GM18870 (cell line): ENCODE measurements around the gene TM6SF1.
"Not testable (repeated sequence)": the region's sequence is repeated elsewhere in the genome, so short reads cannot be mapped to it uniquely, and the experiment has no call there.

Experiments
- ATAC-seq: cut with Tn5 transposase; IDR thresholded peaks from one replicate; pipeline ENCODE4 v1.9.1; 2021; ENCODE audit warnings: moderate library complexity; ENCODE audit not compliant: unreplicated experiment

TM6SF1 gene

DNA sequence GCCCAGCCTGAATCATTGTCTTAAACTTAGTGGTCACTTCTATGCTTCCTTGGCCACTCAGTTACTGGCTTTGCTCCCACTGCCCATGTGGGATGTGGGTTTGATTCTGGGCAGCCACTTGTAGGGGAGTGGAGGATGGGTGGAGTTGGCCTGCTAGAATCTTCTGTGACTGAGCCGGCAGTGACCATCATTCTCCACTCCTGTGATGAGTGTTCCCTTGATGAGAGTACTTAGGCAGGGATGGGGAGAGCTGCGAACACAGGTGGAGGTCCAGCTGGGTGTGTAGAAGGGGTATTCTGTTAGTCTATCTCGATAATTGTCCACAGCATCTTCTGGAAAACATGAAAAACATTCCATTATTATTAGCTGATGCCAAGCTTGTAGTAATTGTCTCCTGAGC is 8.0 kb downstream of the TM6SF1 start:
- no peak for ATAC-seq

GRCh38 chr15:83115831-83116565 is 8.6 kb downstream of the TM6SF1 start:
- no peak for ATAC-seq

GRCh38 chr15:83118291-83118827 is 10.9 kb downstream of the TM6SF1 start:
- ATAC-seq: no peak

GRCh38 chr15:83118968-83119367 is 11.5 kb downstream of the TM6SF1 start:
- no peak for ATAC-seq

DNA sequence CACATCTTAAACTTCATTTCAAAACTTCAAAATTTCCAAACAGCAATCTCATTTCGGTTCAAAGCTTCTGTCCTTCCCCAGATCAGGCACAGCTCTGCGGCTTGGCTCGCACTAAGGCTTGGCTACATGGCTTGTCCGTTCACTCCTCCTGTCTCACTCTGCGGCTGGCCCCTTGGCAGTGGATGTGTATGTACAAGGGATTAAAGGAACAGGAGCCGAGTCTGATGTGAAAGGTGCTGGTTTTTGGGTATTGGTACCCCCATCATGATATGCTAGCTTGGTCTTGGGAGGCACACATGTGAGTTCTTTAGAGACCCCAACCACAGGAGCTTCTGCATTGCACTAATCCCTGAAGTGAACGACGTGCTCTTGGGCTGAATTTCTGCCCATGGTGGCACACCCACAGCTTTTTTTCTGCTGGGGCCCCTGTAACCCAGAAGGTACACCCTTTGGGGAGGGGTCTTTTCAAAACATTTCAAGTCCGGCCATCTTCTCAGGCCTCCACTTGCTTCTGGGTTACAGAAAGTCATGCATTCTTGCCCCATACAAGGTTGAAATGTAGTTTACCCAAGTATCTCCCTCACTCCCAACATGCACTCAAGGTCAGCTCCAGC is 12.6 kb downstream of the TM6SF1 start:
- no peak for ATAC-seq

DNA sequence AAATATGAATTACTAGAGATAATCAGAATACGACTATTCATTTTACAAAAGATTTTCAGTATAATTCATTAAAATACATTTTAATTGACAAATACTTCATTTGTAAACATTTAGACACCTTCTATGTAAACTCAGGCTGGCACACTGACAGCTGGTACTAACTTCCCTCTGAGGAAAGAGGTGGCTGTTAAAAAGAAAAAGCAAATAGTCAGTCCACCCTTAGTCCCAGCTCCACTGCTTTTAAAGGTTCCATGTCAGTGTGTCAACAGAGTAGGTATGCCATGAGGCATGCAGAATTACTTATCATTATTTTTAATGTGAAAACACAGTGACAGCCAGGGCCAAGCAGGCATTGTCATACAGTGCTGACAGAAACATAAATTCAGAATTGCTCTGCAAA is 16.1 kb downstream of the TM6SF1 start:
- ATAC-seq: no peak

- ATAC-seq: no peak
Observed at GRCh38 chr15:83127547-83128150, 20.2 kb downstream of the TM6SF1 start.

GRCh38 chr15:83129791-83130190 is 22.3 kb downstream of the TM6SF1 start:
- no peak for ATAC-seq

- ATAC-seq: no peak
Observed at GRCh38 chr15:83132861-83133523, 25.5 kb downstream of the TM6SF1 start.

DNA sequence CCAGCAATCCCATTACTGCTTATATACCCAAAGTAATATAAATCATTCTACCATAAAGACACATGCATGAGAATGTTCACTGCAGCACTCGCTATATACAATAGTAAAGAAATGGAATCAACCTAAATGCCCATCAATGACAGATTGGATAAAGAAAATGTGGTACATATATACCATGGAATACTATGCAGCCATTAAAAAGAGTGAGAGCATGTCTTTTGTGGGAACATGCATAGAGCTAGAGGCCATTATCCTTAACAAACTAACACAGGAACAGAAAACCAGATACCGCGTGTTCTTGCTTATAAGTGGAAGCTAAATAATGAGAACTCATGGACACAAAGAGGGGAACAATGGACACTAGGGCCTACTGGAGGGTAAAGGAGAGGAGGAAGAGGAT is 34.7 kb downstream of the TM6SF1 start:
- not testable (repeated sequence) for ATAC-seq

GRCh38 chr15:83144771-83145170 is 37.3 kb downstream of the TM6SF1 start:
- no peak for ATAC-seq

DNA sequence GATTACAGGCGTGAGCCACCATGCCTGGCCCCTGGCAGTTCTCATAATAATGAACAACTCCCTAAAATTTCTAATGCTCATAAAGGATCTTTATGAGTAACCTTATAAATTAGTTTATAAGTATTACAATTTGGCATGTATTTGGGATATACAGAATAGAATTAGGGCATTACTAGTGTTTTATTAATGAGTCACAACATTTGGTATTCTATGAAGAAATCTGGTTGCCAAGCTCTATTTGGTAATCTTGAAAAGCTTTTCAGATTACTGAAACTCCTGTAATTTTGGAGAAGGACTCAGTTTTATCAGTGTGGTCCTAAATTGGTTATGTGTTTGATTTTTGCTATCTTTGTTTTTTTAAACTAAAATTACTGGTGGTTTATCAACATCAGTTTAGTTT is 45.8 kb downstream of the TM6SF1 start:
- ATAC-seq: no peak

DNA sequence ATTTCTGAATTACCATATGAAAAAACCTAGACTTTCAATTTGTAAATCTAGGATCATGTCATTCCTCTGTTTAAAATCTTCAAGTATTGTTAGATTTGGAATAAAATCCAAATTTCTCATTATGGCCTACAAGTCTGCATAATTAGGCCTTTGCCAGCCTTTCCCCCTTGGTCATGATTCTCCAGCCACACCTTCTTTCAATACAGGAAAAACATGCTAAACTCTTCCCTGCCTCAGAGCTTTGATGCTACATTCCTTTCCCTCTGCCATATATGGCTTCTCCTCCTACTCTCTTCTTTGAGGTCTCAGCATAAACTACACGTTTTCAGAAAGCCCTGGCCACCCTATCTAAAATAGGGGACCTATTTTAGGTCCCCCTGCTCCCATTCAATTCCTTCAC is 48.5 kb downstream of the TM6SF1 start:
- no peak for ATAC-seq

DNA sequence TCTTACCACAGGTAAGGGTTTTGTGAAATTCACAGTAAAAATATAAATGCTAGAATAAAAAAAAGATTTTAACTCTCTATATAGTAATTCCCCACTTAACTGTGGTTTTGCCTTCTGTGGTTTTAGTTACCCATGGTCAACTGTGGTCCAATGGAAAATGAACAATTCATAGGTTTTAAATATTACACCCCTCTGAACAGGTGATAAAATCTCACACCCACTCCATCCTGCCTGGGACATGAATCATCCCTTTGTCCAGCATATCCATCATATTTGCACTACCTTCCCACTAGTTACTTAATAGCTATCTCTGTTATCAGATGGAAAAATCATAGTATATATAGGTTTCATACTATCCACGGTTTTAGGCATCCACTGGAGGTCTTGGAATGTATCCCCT is 50.9 kb downstream of the TM6SF1 start:
- no peak for ATAC-seq

DNA sequence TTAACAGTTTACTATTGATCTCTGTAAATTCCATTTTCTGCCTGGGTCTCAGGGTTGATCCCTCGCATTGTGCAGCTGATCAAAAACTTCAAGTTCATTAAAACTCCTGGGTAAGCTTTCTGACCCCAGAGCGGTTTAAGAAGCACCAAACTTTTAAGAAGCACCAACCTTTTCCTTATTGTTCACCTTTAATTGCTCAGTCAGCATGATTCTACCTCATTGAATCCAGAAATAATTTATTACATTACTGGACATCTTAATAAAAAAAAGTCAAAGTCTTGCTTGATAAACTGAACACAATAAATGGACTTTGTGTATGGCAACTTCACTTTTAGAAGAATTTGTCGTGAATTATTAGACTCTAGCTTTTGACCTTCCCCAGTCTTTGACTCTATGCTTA is 53.3 kb downstream of the TM6SF1 start:
- ATAC-seq: no peak

DNA sequence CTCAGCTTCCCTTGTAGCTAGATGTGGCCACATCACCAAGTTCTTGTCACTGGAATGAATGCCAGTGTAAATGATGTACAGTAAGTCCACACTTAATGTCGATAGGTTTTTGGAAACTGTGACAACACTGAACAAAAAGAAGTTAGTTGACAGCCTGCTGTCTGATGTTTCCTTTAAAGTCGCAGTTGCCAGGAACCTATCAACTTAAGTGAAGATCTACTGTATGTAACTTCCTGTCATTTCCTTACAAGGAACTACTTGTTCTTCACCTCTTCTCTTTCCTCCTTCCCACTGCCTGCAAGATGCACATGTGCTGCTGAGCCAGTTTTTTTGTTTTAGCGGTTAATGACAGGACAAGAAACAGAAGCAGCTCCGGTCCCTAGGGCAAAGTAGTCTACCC is 55.6 kb downstream of the TM6SF1 start:
- ATAC-seq: no peak

DNA sequence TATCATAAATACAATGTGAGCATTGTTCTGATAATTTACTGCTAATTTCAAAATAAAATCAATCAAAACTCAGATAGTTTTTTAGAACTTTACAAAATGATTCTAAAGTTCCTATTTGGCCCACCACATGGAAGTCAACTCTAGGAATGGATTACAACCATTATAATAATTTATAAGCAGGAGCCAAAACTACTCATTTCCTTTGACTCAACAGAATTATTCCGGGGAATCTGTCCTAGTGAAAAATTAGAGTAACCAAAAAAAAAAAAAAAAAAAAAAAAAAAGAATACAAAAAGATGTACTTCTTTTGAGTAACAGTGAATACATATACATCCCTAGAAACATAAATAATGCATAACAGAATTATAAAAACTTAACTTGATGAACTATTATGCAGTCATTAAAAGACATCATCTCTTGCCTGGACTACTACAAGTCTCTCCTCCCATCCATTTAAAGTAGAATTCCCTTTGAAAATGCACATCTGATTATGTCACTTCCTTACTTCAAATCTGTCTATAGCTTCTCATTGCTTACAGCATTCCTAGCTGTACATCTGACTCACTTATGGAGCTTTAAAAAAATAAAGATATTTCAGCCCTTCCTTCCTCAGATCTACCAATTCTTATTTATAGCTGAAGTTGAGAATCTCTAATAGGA is 56.8 kb downstream of the TM6SF1 start:
- no peak for ATAC-seq

DNA sequence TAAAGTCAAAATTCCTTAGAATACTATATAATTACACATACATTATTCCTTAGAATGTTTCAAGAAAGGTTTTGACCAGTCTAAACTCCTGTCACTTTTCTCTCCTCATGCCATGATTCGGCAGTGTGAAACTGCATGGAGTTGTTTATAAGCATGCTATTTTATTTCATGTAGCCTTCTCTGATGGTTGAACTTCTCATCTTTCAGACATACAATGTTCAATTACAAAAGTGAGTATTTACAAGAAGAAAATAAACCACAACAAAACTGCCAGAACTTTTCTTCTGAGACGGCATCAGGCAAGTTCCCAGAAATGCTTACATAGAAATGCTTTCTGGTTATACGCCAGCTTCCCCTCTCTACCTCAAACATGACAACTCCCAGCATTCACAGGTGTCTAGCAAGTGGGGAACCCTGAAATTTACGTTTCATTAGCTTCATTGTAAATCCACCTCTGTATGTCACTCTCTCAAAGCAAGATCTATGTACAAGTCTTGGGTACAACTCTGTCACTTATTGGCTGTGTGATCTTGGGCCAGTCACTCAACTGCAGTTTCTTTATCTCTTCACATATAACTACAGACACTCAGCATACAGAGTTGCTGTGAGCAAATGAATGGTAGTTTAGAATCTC is 57.4 kb downstream of the TM6SF1 start:
- no peak for ATAC-seq

GRCh38 chr15:83166218-83166617 is 58.8 kb downstream of the TM6SF1 start:
- ATAC-seq: no peak

GRCh38 chr15:83166830-83167229 is 59.4 kb downstream of the TM6SF1 start:
- no peak for ATAC-seq

DNA sequence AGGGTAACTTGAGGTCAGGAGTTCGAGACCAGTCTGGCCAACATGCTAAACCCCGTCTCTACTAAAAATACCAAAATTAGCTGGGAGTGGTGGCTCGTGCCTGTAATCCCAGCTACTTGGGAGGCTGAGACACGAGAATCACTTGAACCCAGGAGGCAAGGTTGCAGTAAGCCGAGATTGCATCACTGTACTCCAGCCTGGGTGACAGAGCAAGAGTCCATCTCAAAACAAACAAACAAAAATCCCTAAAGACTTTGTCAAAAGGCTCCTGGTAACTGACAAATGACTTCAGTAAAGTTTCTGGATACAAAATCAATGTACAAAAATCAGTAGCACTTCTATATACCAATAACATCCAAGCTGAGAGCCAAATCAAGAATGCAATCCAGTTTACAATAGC is 62.1 kb downstream of the TM6SF1 start:
- ATAC-seq: not testable (repeated sequence)
